Adrenal gland (tissue), 19 donors: ENCODE results near the gene ZNF180. TPM values are rescaled to one million over a fixed set of nuclear protein-coding genes. Genes with fewer than 3 reads are reported as not detected.

ENCODE experiments used
- DNase-seq, 7 donors: peaks; one replicate each; pipeline ENCODE4 v3.0.0-alpha.2; 2019 to 2020
- H3K27ac ChIP-seq, 5 donors: fragments of 200-600 bp; sonication (generic) in 4 of 5; 1 replicate in 3 of 5; 2 replicates in 2 of 5; pipeline versions ENCODE4 v1.5.1 to v1.8.0; 2016 to 2020; ENCODE audit warnings: mild to moderate bottlenecking in 1 of 5
- H3K27me3 ChIP-seq: fragments of 200-600 bp; 2 replicates; pipeline ENCODE4 v1.8.0; 2021
- H3K36me3 ChIP-seq, 2 donors: fragments of 200-600 bp; replicated peaks in 1 of 2; 1 replicate in 1 of 2; 2 replicates in 1 of 2; pipeline versions ENCODE4 v1.5.1 to v1.8.0; 2018 to 2022
- H3K4me1 ChIP-seq, 2 donors: fragments of 200-600 bp; replicated peaks in 1 of 2; 1 replicate in 1 of 2; 2 replicates in 1 of 2; pipeline versions ENCODE4 v1.5.1 to v1.8.0; 2018 to 2021
- H3K4me3 ChIP-seq, 4 donors: fragments of 200-600 bp; sonication (generic) in 3 of 4; one replicate each; pipeline ENCODE4 v1.5.1; 2016 to 2018
- H3K9me3 ChIP-seq, 3 donors: fragments of 200-600 bp; sonication (generic) in 1 of 3; replicated peaks in 1 of 3; 1 replicate in 2 of 3; 2 replicates in 1 of 3; pipeline versions ENCODE4 v1.5.1 to v1.8.0; 2016 to 2021
- CTCF ChIP-seq, 6 experiments: fragments of 450-650 bp in 4 of 6; fragments of 200-600 bp in 2 of 6; sonication (generic) in 1 of 6; IDR thresholded peaks; 1 replicate in 5 of 6; 2 replicates in 1 of 6; pipeline versions ENCODE4 v1.5.1 to v1.8.0; 2016 to 2021; ENCODE audit warnings: antibody characterized with exemption in 6 of 6, mild to moderate bottlenecking in 2 of 6, moderate library complexity in 1 of 6
- POLR2A ChIP-seq, 2 donors: fragments of 450-650 bp; IDR thresholded peaks; one replicate each; pipeline ENCODE4 v1.6.1; 2017; ENCODE audit warnings: antibody characterized with exemption in 2 of 2, mild to moderate bottlenecking in 2 of 2, moderate library complexity in 1 of 2
- WGBS, 4 donors: extraction: QIAGEN DNeasy Blood & Tissue Kit in 2 of 4; methylation state at CpG; one replicate each; pipeline versions ENCODE4 v1.1.5 to v1.1.7; 2013 to 2017; 5-methylcytosine and 5-hydroxymethylcytosine counted together
- intact Hi-C, 2 donors: fragments of 100-400 bp; cut with DNase I; formaldehyde crosslinking; loops; one replicate each; pipeline versions ENCODE4 v1.14.1 to v1.15.0; 2022 to 2023
- long read RNA-seq, 10 donors: library from polyadenylated mRNA in 3 of 10; unstranded in 2 of 10; stranded (forward) in 1 of 10; transcript quantifications; one replicate each; pipeline ENCODE4 v2.0.0 and lab custom pipeline, GENCODE V29; 2021 to 2026
- polyA plus RNA-seq, 3 donors: library from polyadenylated mRNA; stranded (reverse); fragments of 200-250 nt in 2 of 3; fragments of 350-450 nt in 1 of 3; fragmentation: Illumina TruSeq in 1 of 3; extraction: RNeasy Lipid Tissue Mini Kit (QIAGEN cat#74804) in 1 of 3; gene quantifications; one replicate each; pipeline ENCODE4 v1.2.3, GENCODE V29; 2013 to 2014
- total RNA-seq, 9 donors: library from RNA; depleted of rRNA in 4 of 9; stranded (reverse); fragments of >200 nt in 4 of 9; fragments of 120-200 nt in 1 of 9; fragmentation: NEBNext Ultra II Directional in 1 of 9; extraction: Animal tissue kit (Norgen Biotek cat#: 25700) in 1 of 9; gene quantifications; one replicate each; pipeline versions ENCODE4 v1.1.0 to v1.2.4, GENCODE V29; 2013 to 2023
- donor health status: healthy with polysubstance abuse.
- donor health status: Bipolar disorder and iron deficiency.
- donor health status: DM: yes; HTN: yes; CAD: no.
- donor health status: DM: no; HTN: no; CAD: no.
- donor health status: DM: no; HTN: no; CAD: no.
- donor health status: DM: yes; HTN: yes; CAD: no.

ZNF180 gene
- 10 to 100 TPM in 6 of 9 donors, 1 to 10 TPM in 3; 5.5 to 25.9 (median 12.1) TPM for total RNA-seq
- polyA plus RNA-seq: 1 to 10 TPM; 4.7 to 8.1 (median 6.8) TPM
- long read RNA-seq, donor 1, partial matches to known transcripts: 0 of 1 reads
- long read RNA-seq, donor 1, other reads (novel, unspliced or antisense): 0 of 1 reads
- long read RNA-seq, donor 2: 0 reads
- long read RNA-seq, donor 3: 0 reads
- long read RNA-seq, donor 4, partial matches to known transcripts: 1 of 4 reads
- long read RNA-seq, donor 4, other reads (novel, unspliced or antisense): 0 of 4 reads
- long read RNA-seq, donor 5, full-length matches to known transcripts: 8 of 15 reads
- long read RNA-seq, donor 5, partial matches to known transcripts: 0 of 15 reads
- long read RNA-seq, donor 5, other reads (novel, unspliced or antisense): 7 of 15 reads
- long read RNA-seq, donor 6, partial matches to known transcripts: 0 of 2 reads
- long read RNA-seq, donor 6, other reads (novel, unspliced or antisense): 0 of 2 reads
- long read RNA-seq, donor 7: 0 reads
- long read RNA-seq, donor 8, partial matches to known transcripts: 0 of 1 reads
- long read RNA-seq, donor 8, other reads (novel, unspliced or antisense): 0 of 1 reads
- long read RNA-seq, donor 9, full-length matches to known transcripts: 2 of 2 reads
- long read RNA-seq, donor 9, partial matches to known transcripts: 0 of 2 reads
- long read RNA-seq, donor 9, other reads (novel, unspliced or antisense): 0 of 2 reads
- long read RNA-seq, donor 10: 0 reads

GRCh38 chr19:44499962-44500949 is at the start of gene ZNF180:
TSS of gene ZNF180 (minus strand) at chr19:44500522. CDS start at chr19:44497334, 3,188 bp downstream.
- TF ChIP-seq CTCF (IDR thresholded peaks at IDR 0.05) (peak; percentile 57 to 84 (median 70)), POLR2A (IDR thresholded peaks at IDR 0.05) (peak; percentile 39 to 69)
- intact Hi-C loops: no loop called here
- DNase-seq: peak; percentile 93 to 97 (median 96)
- H3K36me3 ChIP-seq: peaks cover 0 to 13% of the 10 kb centered on the region in 2 donors
- peaks cover 0 to under 1% (median 0%) of the 10 kb centered on the region in 3 donors for H3K9me3 ChIP-seq
- H3K4me3 ChIP-seq: peak within 1 kb of the TSS; percentile 9 to 84 (median 79)
- 0 to 2% (median 1%) methylated on average over 20 to 78 of the region's 78 CpGs for WGBS, 4 donors
- peaks cover 5 to 14% of the 10 kb centered on the region in 2 donors for H3K4me1 ChIP-seq
- no peaks in the 10 kb centered on the region for H3K27me3 ChIP-seq
- peak within 1 kb of the TSS; percentile 45 to 92 (median 73) for H3K27ac ChIP-seq

- H3K36me3 ChIP-seq: no peaks in the 10 kb centered on the region
- no peak overlapping the region for H3K4me3 ChIP-seq
- H3K27ac ChIP-seq: no peak overlapping the region
- TF ChIP-seq POLR2A (IDR thresholded peaks at IDR 0.05) (no peak), CTCF (IDR thresholded peaks at IDR 0.05) (no peak)
- H3K9me3 ChIP-seq: no peaks in the 10 kb centered on the region
- H3K27me3 ChIP-seq: no peaks in the 10 kb centered on the region
- WGBS, 4 donors: 84 to 90% (median 89%) methylated on average over 3 of the region's 3 CpGs
- H3K4me1 ChIP-seq: peaks cover 0 to 4% of the 10 kb centered on the region in 2 donors
- DNase-seq: no peak
- intact Hi-C loops: no loop called here
These were observed 49.2 kb upstream of the ZNF180 start for GRCh38 chr19:44549507-44549906.

- Histone ChIP-seq H3K27me3 (no peaks in the 10 kb centered on the region), H3K9me3 (no peaks in the 10 kb centered on the region), H3K36me3 (no peaks in the 10 kb centered on the region), H3K27ac (no peak overlapping the region), H3K4me1 (no peaks in the 10 kb centered on the region), H3K4me3 (no peak overlapping the region)
- intact Hi-C loops: no loop called here
- DNase-seq: no peak
- 76 to 88% (median 82%) methylated on average over 4 of the region's 4 CpGs for WGBS, 4 donors
- TF ChIP-seq CTCF (IDR thresholded peaks at IDR 0.05) (no peak), POLR2A (IDR thresholded peaks at IDR 0.05) (no peak)
These were observed 48.4 kb upstream of the ZNF180 start for GRCh38 chr19:44548736-44549135.
